H9 (cell line): ENCODE data around the gene GSS. TPM values are rescaled to one million over a fixed set of nuclear protein-coding genes. Genes with fewer than 3 reads are reported as not detected.

Experiments
- DNase-seq: peaks from one replicate; pipeline ENCODE4 v3.0.0-alpha.2; 2017
- H2AFZ ChIP-seq: one replicate; pipeline ENCODE4 v1.6.1; 2013; ENCODE audit warnings: mild to moderate bottlenecking, low read length, control low read depth, moderate library complexity
- H2AK5ac ChIP-seq: 2 replicates; pipeline ENCODE4 v1.6.1; 2013; ENCODE audit warnings: low read length, control low read depth, mixed read lengths; ENCODE audit not compliant: insufficient read length
- H2BK120ac ChIP-seq: one replicate; pipeline ENCODE4 v1.6.1; 2013; ENCODE audit warnings: low read depth, mild to moderate bottlenecking, low read length, control low read depth, inconsistent platforms; ENCODE audit not compliant: poor library complexity, severe bottlenecking
- H2BK12ac ChIP-seq: 2 replicates; pipeline ENCODE4 v1.6.1; 2013; ENCODE audit warnings: low read length, control low read depth, mixed read lengths, low read depth; ENCODE audit not compliant: insufficient read length
- H2BK15ac ChIP-seq: 2 replicates; pipeline ENCODE4 v1.6.1; 2013; ENCODE audit warnings: low read depth, low read length, control low read depth
- H2BK20ac ChIP-seq: one replicate; pipeline ENCODE4 v1.6.1; 2013; ENCODE audit warnings: low read depth, mild to moderate bottlenecking, low read length, control low read depth, inconsistent platforms; ENCODE audit not compliant: poor library complexity, severe bottlenecking
- H2BK5ac ChIP-seq: 2 replicates; pipeline ENCODE4 v1.6.1; 2013; ENCODE audit warnings: low read length, control low read depth, mixed read lengths; ENCODE audit not compliant: insufficient read length
- H3K14ac ChIP-seq: 2 replicates; pipeline ENCODE4 v1.6.1; 2013; ENCODE audit warnings: low read length, control low read depth; ENCODE audit not compliant: insufficient read depth
- H3K18ac ChIP-seq: 2 replicates; pipeline ENCODE4 v1.6.1; 2013; ENCODE audit warnings: low read depth, mild to moderate bottlenecking, mixed read lengths, low read length, control low read depth; ENCODE audit not compliant: insufficient read length
- H3K23ac ChIP-seq: 2 replicates; pipeline ENCODE4 v1.6.1; 2013; ENCODE audit warnings: low read length, control low read depth, mixed read lengths, low read depth; ENCODE audit not compliant: insufficient read length
- H3K23me2 ChIP-seq: 2 replicates; pipeline ENCODE4 v1.6.1; 2013; ENCODE audit warnings: low read depth, mild to moderate bottlenecking, mixed read lengths, low read length, control low read depth; ENCODE audit not compliant: insufficient read length, poor library complexity, severe bottlenecking
- H3K27ac ChIP-seq: 2 replicates; pipeline ENCODE4 v1.5.1; 2013; ENCODE audit warnings: low read length, control low read depth, mixed read lengths, low read depth; ENCODE audit not compliant: insufficient read length
- H3K27me3 ChIP-seq: 2 replicates; pipeline ENCODE4 v1.6.1; 2013; ENCODE audit warnings: low read length, control low read depth, inconsistent platforms; ENCODE audit not compliant: insufficient read depth
- H3K4ac ChIP-seq: 2 replicates; pipeline ENCODE4 v1.6.1; 2013; ENCODE audit warnings: low read depth, mild to moderate bottlenecking, control low read depth, inconsistent platforms, low read length, moderate library complexity
- H3K4me1 ChIP-seq: 2 replicates; pipeline ENCODE4 v1.6.1; 2013; ENCODE audit warnings: low read length, control low read depth, inconsistent platforms; ENCODE audit not compliant: insufficient read depth
- H3K4me2 ChIP-seq: 2 replicates; pipeline ENCODE4 v1.6.1; 2013; ENCODE audit warnings: low read length, control low read depth, mixed read lengths; ENCODE audit not compliant: insufficient read length, insufficient read depth
- H3K56ac ChIP-seq: 2 replicates; pipeline ENCODE4 v1.6.1; 2013; ENCODE audit warnings: low read depth, mild to moderate bottlenecking, mixed read lengths, low read length, control low read depth; ENCODE audit not compliant: insufficient read length
- H3K79me1 ChIP-seq: 2 replicates; pipeline ENCODE4 v1.6.1; 2013; ENCODE audit warnings: low read depth, mild to moderate bottlenecking, moderate library complexity, low read length, control low read depth, inconsistent platforms; ENCODE audit not compliant: insufficient read depth, poor library complexity, severe bottlenecking
- H3K79me2 ChIP-seq: 2 replicates; pipeline ENCODE4 v1.6.1; 2013; ENCODE audit warnings: low read length, control low read depth, inconsistent platforms; ENCODE audit not compliant: insufficient read depth
- H3K9ac ChIP-seq: 2 replicates; pipeline ENCODE4 v1.6.1; 2013; ENCODE audit warnings: low read length, control low read depth, mixed read lengths; ENCODE audit not compliant: insufficient read length; ENCODE audit errors: extremely low read depth
- H3K9me3 ChIP-seq: one replicate; pipeline ENCODE4 v1.6.1; 2013; ENCODE audit warnings: low read depth, low read length, inconsistent platforms; ENCODE audit not compliant: control insufficient read depth
- H3T11ph ChIP-seq: one replicate; pipeline ENCODE4 v1.6.1; 2013; ENCODE audit warnings: mild to moderate bottlenecking, low read length, control low read depth, inconsistent platforms
- H4K20me1 ChIP-seq: one replicate; pipeline ENCODE4 v1.6.1; 2013; ENCODE audit not compliant: control insufficient read depth, insufficient read length, insufficient read depth
- H4K5ac ChIP-seq: 2 replicates; pipeline ENCODE4 v1.6.1; 2013; ENCODE audit warnings: low read depth, mild to moderate bottlenecking, mixed read lengths, low read length, control low read depth; ENCODE audit not compliant: insufficient read length
- H4K8ac ChIP-seq: replicated peaks from 2 replicates; pipeline ENCODE4 v1.6.1; 2013; ENCODE audit warnings: low read length, control low read depth, mixed read lengths, low read depth; ENCODE audit not compliant: insufficient read length
- H4K91ac ChIP-seq: 2 replicates; pipeline ENCODE4 v1.6.1; 2013; ENCODE audit warnings: low read depth, mild to moderate bottlenecking, moderate library complexity, mixed read lengths, low read length, control low read depth; ENCODE audit not compliant: insufficient read length
- H3K27ac Mint-ChIP-seq, 3 experiments: 2 replicates in 2 of 3; 3 replicates in 1 of 3; pipeline ENCODE4 v1.8.0; 2020 to 2021; ENCODE audit warnings: mixed read lengths in 3 of 3, mild to moderate bottlenecking in 1 of 3, moderate library complexity in 1 of 3
- H3K27me3 Mint-ChIP-seq: 2 replicates; pipeline ENCODE4 v1.8.0; 2021; ENCODE audit warnings: low read depth, mild to moderate bottlenecking, moderate library complexity, mixed read lengths
- H3K36me3 Mint-ChIP-seq, 3 experiments: 2 replicates in 2 of 3; 3 replicates in 1 of 3; pipeline ENCODE4 v1.8.0; 2020 to 2021; ENCODE audit warnings: low read depth in 3 of 3, mixed read lengths in 3 of 3; ENCODE audit not compliant: insufficient read depth in 1 of 3
- H3K4me1 Mint-ChIP-seq, 2 experiments: 2 replicates each; pipeline ENCODE4 v1.8.0; 2020; ENCODE audit warnings: mixed read lengths in 2 of 2
- H3K4me3 Mint-ChIP-seq, 2 experiments: 2 replicates in 1 of 2; 3 replicates in 1 of 2; pipeline ENCODE4 v1.8.0; 2020 to 2021; ENCODE audit warnings: mild to moderate bottlenecking in 2 of 2, mixed read lengths in 2 of 2, moderate library complexity in 1 of 2
- H3K9me3 Mint-ChIP-seq, 2 experiments: 2 replicates in 1 of 2; 3 replicates in 1 of 2; pipeline ENCODE4 v1.8.0; 2020; ENCODE audit warnings: mild to moderate bottlenecking in 2 of 2, mixed read lengths in 2 of 2, moderate library complexity in 1 of 2
- WGBS: extraction: QIAGEN DNeasy Blood & Tissue Kit; methylation state at CpG from one replicate; pipeline ENCODE4 v1.1.7; 2013; ENCODE audit warnings: missing lambda C conversion rate, low lambda C conversion rate, mixed read lengths; ENCODE audit not compliant: insufficient read length; ENCODE audit errors: extremely low coverage; 5-methylcytosine and 5-hydroxymethylcytosine counted together
- total RNA-seq: library from RNA; stranded (reverse); gene quantifications from 2 replicates; pipeline ENCODE4 v1.2.1, GENCODE V29; 2021
- TF ChIP-seq, protein P1 (sequence below): fragments of 200-600 bp; sonication (generic); conservative IDR thresholded peaks from 3 replicates; pipeline ENCODE4 v1.8.0; 2021; ENCODE audit warnings: antibody characterized with exemption, mild to moderate bottlenecking

Gene GSS
- total RNA-seq, 1 experiment from 2014 or later = 48.5 TPM

DNA sequence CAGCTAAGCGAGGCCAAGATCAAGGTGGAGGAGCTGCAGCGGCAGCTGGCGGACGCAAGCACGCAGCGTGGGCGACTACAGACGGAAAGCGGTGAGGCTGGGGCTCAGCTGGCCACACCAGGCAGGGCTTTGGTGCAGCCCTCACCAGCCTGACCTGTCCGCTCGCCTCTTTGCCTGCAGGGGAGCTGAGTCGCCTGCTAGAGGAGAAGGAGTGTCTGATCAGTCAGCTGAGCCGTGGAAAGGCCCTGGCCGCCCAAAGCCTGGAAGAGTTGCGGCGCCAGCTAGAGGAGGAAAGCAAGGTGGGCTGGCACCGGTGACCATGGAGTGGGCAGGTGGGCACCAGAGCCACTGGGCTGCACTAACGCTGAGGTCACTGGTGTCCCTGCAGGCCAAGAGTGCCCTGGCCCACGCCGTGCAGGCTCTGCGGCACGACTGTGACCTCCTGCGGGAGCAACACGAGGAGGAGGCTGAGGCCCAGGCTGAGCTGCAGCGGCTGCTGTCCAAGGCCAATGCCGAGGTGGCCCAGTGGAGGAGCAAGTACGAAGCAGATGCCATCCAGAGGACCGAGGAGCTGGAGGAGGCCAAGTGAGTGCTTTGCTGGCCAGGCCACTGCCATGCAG, 42.8 kb upstream of the GSS start:
- Histone ChIP-seq H3K27me3 (no peaks in the 10 kb centered on the region), H3K4me2 (no peak overlapping the region), H3K56ac (no peak overlapping the region), H2BK20ac (no peak overlapping the region), H2AK5ac (no peak overlapping the region), H4K91ac (no peak overlapping the region), H2BK120ac (no peak overlapping the region), H4K5ac (no peak overlapping the region), H3K4ac (no peak overlapping the region), H3K9ac (no peak overlapping the region), H2BK12ac (no peak overlapping the region), H3K79me2 (no peaks in the 10 kb centered on the region), H2BK5ac (no peak overlapping the region), H3K4me1 (no peaks in the 10 kb centered on the region), H3T11ph (no peak overlapping the region), H4K20me1 (no peaks in the 10 kb centered on the region), H3K23ac (no peak overlapping the region), H2AFZ (no peak overlapping the region), H3K9me3 (no peaks in the 10 kb centered on the region), H2BK15ac (no peak overlapping the region), H3K23me2 (no peaks in the 10 kb centered on the region), H3K14ac (no peak overlapping the region), H3K79me1 (no peaks in the 10 kb centered on the region), H3K27ac (no peak overlapping the region), H3K18ac (no peak overlapping the region), H4K8ac (no peak overlapping the region)
- DNase-seq = peak; percentile 76
- Mint-ChIP-seq H3K4me3 (no peak overlapping the region), H3K27ac (peak overlapping the region; percentile 43 to 89 (median 76); a peak in 5 of 7 replicates), H3K4me1 (peaks cover 5 to 11% of the 10 kb centered on the region in 2 experiments), H3K36me3 (peaks cover 14 to 78% (median 58%) of the 10 kb centered on the region in 3 experiments; a peak in 6 of 7 replicates), H3K27me3 (no peaks in the 10 kb centered on the region; the same call in 1 of the 2 replicates), H3K9me3 (no peaks in the 10 kb centered on the region; a peak in 1 of 5 replicates)
- TF ChIP-seq, protein P1, sequence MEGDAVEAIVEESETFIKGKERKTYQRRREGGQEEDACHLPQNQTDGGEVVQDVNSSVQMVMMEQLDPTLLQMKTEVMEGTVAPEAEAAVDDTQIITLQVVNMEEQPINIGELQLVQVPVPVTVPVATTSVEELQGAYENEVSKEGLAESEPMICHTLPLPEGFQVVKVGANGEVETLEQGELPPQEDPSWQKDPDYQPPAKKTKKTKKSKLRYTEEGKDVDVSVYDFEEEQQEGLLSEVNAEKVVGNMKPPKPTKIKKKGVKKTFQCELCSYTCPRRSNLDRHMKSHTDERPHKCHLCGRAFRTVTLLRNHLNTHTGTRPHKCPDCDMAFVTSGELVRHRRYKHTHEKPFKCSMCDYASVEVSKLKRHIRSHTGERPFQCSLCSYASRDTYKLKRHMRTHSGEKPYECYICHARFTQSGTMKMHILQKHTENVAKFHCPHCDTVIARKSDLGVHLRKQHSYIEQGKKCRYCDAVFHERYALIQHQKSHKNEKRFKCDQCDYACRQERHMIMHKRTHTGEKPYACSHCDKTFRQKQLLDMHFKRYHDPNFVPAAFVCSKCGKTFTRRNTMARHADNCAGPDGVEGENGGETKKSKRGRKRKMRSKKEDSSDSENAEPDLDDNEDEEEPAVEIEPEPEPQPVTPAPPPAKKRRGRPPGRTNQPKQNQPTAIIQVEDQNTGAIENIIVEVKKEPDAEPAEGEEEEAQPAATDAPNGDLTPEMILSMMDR = peak; percentile 60
- no CpG with 5 or more reads among the region's 28 CpGs for WGBS
